H9 (cell line): ENCODE data around the gene TMEM213. TPM values are rescaled to one million over a fixed set of nuclear protein-coding genes. Genes with fewer than 3 reads are reported as not detected.
A peak's percentile ranks its signal among the peaks of the same experiment; 100 is the strongest.

Experiments
- DNase-seq: peaks from one replicate; pipeline ENCODE4 v3.0.0-alpha.2; 2017
- H2AFZ ChIP-seq: one replicate; pipeline ENCODE4 v1.6.1; 2013; ENCODE audit warnings: mild to moderate bottlenecking, low read length, control low read depth, moderate library complexity
- H2AK5ac ChIP-seq: 2 replicates; pipeline ENCODE4 v1.6.1; 2013; ENCODE audit warnings: low read length, control low read depth, mixed read lengths; ENCODE audit not compliant: insufficient read length
- H2BK120ac ChIP-seq: one replicate; pipeline ENCODE4 v1.6.1; 2013; ENCODE audit warnings: low read depth, mild to moderate bottlenecking, low read length, control low read depth, inconsistent platforms; ENCODE audit not compliant: poor library complexity, severe bottlenecking
- H2BK12ac ChIP-seq: 2 replicates; pipeline ENCODE4 v1.6.1; 2013; ENCODE audit warnings: low read length, control low read depth, mixed read lengths, low read depth; ENCODE audit not compliant: insufficient read length
- H2BK15ac ChIP-seq: 2 replicates; pipeline ENCODE4 v1.6.1; 2013; ENCODE audit warnings: low read depth, low read length, control low read depth
- H2BK20ac ChIP-seq: one replicate; pipeline ENCODE4 v1.6.1; 2013; ENCODE audit warnings: low read depth, mild to moderate bottlenecking, low read length, control low read depth, inconsistent platforms; ENCODE audit not compliant: poor library complexity, severe bottlenecking
- H2BK5ac ChIP-seq: 2 replicates; pipeline ENCODE4 v1.6.1; 2013; ENCODE audit warnings: low read length, control low read depth, mixed read lengths; ENCODE audit not compliant: insufficient read length
- H3K14ac ChIP-seq: 2 replicates; pipeline ENCODE4 v1.6.1; 2013; ENCODE audit warnings: low read length, control low read depth; ENCODE audit not compliant: insufficient read depth
- H3K18ac ChIP-seq: 2 replicates; pipeline ENCODE4 v1.6.1; 2013; ENCODE audit warnings: low read depth, mild to moderate bottlenecking, mixed read lengths, low read length, control low read depth; ENCODE audit not compliant: insufficient read length
- H3K23ac ChIP-seq: 2 replicates; pipeline ENCODE4 v1.6.1; 2013; ENCODE audit warnings: low read length, control low read depth, mixed read lengths, low read depth; ENCODE audit not compliant: insufficient read length
- H3K23me2 ChIP-seq: 2 replicates; pipeline ENCODE4 v1.6.1; 2013; ENCODE audit warnings: low read depth, mild to moderate bottlenecking, mixed read lengths, low read length, control low read depth; ENCODE audit not compliant: insufficient read length, poor library complexity, severe bottlenecking
- H3K27ac ChIP-seq: 2 replicates; pipeline ENCODE4 v1.5.1; 2013; ENCODE audit warnings: low read length, control low read depth, mixed read lengths, low read depth; ENCODE audit not compliant: insufficient read length
- H3K27me3 ChIP-seq: 2 replicates; pipeline ENCODE4 v1.6.1; 2013; ENCODE audit warnings: low read length, control low read depth, inconsistent platforms; ENCODE audit not compliant: insufficient read depth
- H3K4ac ChIP-seq: 2 replicates; pipeline ENCODE4 v1.6.1; 2013; ENCODE audit warnings: low read depth, mild to moderate bottlenecking, control low read depth, inconsistent platforms, low read length, moderate library complexity
- H3K4me1 ChIP-seq: 2 replicates; pipeline ENCODE4 v1.6.1; 2013; ENCODE audit warnings: low read length, control low read depth, inconsistent platforms; ENCODE audit not compliant: insufficient read depth
- H3K4me2 ChIP-seq: 2 replicates; pipeline ENCODE4 v1.6.1; 2013; ENCODE audit warnings: low read length, control low read depth, mixed read lengths; ENCODE audit not compliant: insufficient read length, insufficient read depth
- H3K56ac ChIP-seq: 2 replicates; pipeline ENCODE4 v1.6.1; 2013; ENCODE audit warnings: low read depth, mild to moderate bottlenecking, mixed read lengths, low read length, control low read depth; ENCODE audit not compliant: insufficient read length
- H3K79me1 ChIP-seq: 2 replicates; pipeline ENCODE4 v1.6.1; 2013; ENCODE audit warnings: low read depth, mild to moderate bottlenecking, moderate library complexity, low read length, control low read depth, inconsistent platforms; ENCODE audit not compliant: insufficient read depth, poor library complexity, severe bottlenecking
- H3K79me2 ChIP-seq: 2 replicates; pipeline ENCODE4 v1.6.1; 2013; ENCODE audit warnings: low read length, control low read depth, inconsistent platforms; ENCODE audit not compliant: insufficient read depth
- H3K9ac ChIP-seq: 2 replicates; pipeline ENCODE4 v1.6.1; 2013; ENCODE audit warnings: low read length, control low read depth, mixed read lengths; ENCODE audit not compliant: insufficient read length; ENCODE audit errors: extremely low read depth
- H3K9me3 ChIP-seq: one replicate; pipeline ENCODE4 v1.6.1; 2013; ENCODE audit warnings: low read depth, low read length, inconsistent platforms; ENCODE audit not compliant: control insufficient read depth
- H3T11ph ChIP-seq: one replicate; pipeline ENCODE4 v1.6.1; 2013; ENCODE audit warnings: mild to moderate bottlenecking, low read length, control low read depth, inconsistent platforms
- H4K20me1 ChIP-seq: one replicate; pipeline ENCODE4 v1.6.1; 2013; ENCODE audit not compliant: control insufficient read depth, insufficient read length, insufficient read depth
- H4K5ac ChIP-seq: 2 replicates; pipeline ENCODE4 v1.6.1; 2013; ENCODE audit warnings: low read depth, mild to moderate bottlenecking, mixed read lengths, low read length, control low read depth; ENCODE audit not compliant: insufficient read length
- H4K8ac ChIP-seq: replicated peaks from 2 replicates; pipeline ENCODE4 v1.6.1; 2013; ENCODE audit warnings: low read length, control low read depth, mixed read lengths, low read depth; ENCODE audit not compliant: insufficient read length
- H4K91ac ChIP-seq: 2 replicates; pipeline ENCODE4 v1.6.1; 2013; ENCODE audit warnings: low read depth, mild to moderate bottlenecking, moderate library complexity, mixed read lengths, low read length, control low read depth; ENCODE audit not compliant: insufficient read length
- H3K27ac Mint-ChIP-seq, 3 experiments: 2 replicates in 2 of 3; 3 replicates in 1 of 3; pipeline ENCODE4 v1.8.0; 2020 to 2021; ENCODE audit warnings: mixed read lengths in 3 of 3, mild to moderate bottlenecking in 1 of 3, moderate library complexity in 1 of 3
- H3K27me3 Mint-ChIP-seq: 2 replicates; pipeline ENCODE4 v1.8.0; 2021; ENCODE audit warnings: low read depth, mild to moderate bottlenecking, moderate library complexity, mixed read lengths
- H3K36me3 Mint-ChIP-seq, 3 experiments: 2 replicates in 2 of 3; 3 replicates in 1 of 3; pipeline ENCODE4 v1.8.0; 2020 to 2021; ENCODE audit warnings: low read depth in 3 of 3, mixed read lengths in 3 of 3; ENCODE audit not compliant: insufficient read depth in 1 of 3
- H3K4me1 Mint-ChIP-seq, 2 experiments: 2 replicates each; pipeline ENCODE4 v1.8.0; 2020; ENCODE audit warnings: mixed read lengths in 2 of 2
- H3K4me3 Mint-ChIP-seq, 2 experiments: 2 replicates in 1 of 2; 3 replicates in 1 of 2; pipeline ENCODE4 v1.8.0; 2020 to 2021; ENCODE audit warnings: mild to moderate bottlenecking in 2 of 2, mixed read lengths in 2 of 2, moderate library complexity in 1 of 2
- H3K9me3 Mint-ChIP-seq, 2 experiments: 2 replicates in 1 of 2; 3 replicates in 1 of 2; pipeline ENCODE4 v1.8.0; 2020; ENCODE audit warnings: mild to moderate bottlenecking in 2 of 2, mixed read lengths in 2 of 2, moderate library complexity in 1 of 2
- CTCF ChIP-seq: fragments of 200-600 bp; sonication (generic); conservative IDR thresholded peaks from 3 replicates; pipeline ENCODE4 v1.8.0; 2021; ENCODE audit warnings: antibody characterized with exemption, mild to moderate bottlenecking
- WGBS: extraction: QIAGEN DNeasy Blood & Tissue Kit; methylation state at CpG from one replicate; pipeline ENCODE4 v1.1.7; 2013; ENCODE audit warnings: missing lambda C conversion rate, low lambda C conversion rate, mixed read lengths; ENCODE audit not compliant: insufficient read length; ENCODE audit errors: extremely low coverage; 5-methylcytosine and 5-hydroxymethylcytosine counted together
- total RNA-seq: library from RNA; stranded (reverse); gene quantifications from 2 replicates; pipeline ENCODE4 v1.2.1, GENCODE V29; 2021

The TMEM213 gene
- total RNA-seq, 1 experiment from 2014 or later, result 0.22 TPM

GRCh38 chr7:138843632-138844580, 46.1 kb downstream of the TMEM213 start:
- no peaks in the 10 kb centered on the region for H3K27me3 Mint-ChIP-seq
- no peak overlapping the region for H4K8ac ChIP-seq
- H3K9ac ChIP-seq, result no peak overlapping the region
- H2BK12ac ChIP-seq, result no peak overlapping the region
- no peak overlapping the region for H3K27ac ChIP-seq
- no peaks in the 10 kb centered on the region for H3K4me1 ChIP-seq
- H3K23ac ChIP-seq, result no peak overlapping the region
- no peak overlapping the region for H2AK5ac ChIP-seq
- no peak overlapping the region for H2BK20ac ChIP-seq
- no peaks in the 10 kb centered on the region for H4K20me1 ChIP-seq
- no peaks in the 10 kb centered on the region for H3K9me3 Mint-ChIP-seq
- WGBS, result no CpG with 5 or more reads among the region's 20 CpGs
- no peak overlapping the region for H3T11ph ChIP-seq
- no peak overlapping the region for H3K4ac ChIP-seq
- DNase-seq, result peak; percentile 59
- H4K5ac ChIP-seq, result no peak overlapping the region
- H3K18ac ChIP-seq, result no peak overlapping the region
- peaks cover 13 to 17% of the 10 kb centered on the region in 2 experiments; a peak in 3 of 4 replicates for H3K4me1 Mint-ChIP-seq
- peak overlapping the region in 1 of 3 experiments; percentile 14; a peak in 1 of 7 replicates for H3K27ac Mint-ChIP-seq
- H3K79me2 ChIP-seq, result no peaks in the 10 kb centered on the region
- no peaks in the 10 kb centered on the region for H3K79me1 ChIP-seq
- no peak overlapping the region for H3K56ac ChIP-seq
- H2AFZ ChIP-seq, result no peak overlapping the region
- H2BK120ac ChIP-seq, result no peak overlapping the region
- no peak for TF ChIP-seq CTCF
- H2BK15ac ChIP-seq, result no peak overlapping the region
- H3K36me3 Mint-ChIP-seq, result peaks cover 11 to 21% (median 12%) of the 10 kb centered on the region in 3 experiments; a peak in 6 of 7 replicates
- H3K4me3 Mint-ChIP-seq, result no peak overlapping the region
- no peaks in the 10 kb centered on the region for H3K23me2 ChIP-seq
- no peak overlapping the region for H4K91ac ChIP-seq
- no peak overlapping the region for H3K14ac ChIP-seq
- no peaks in the 10 kb centered on the region for H3K27me3 ChIP-seq
- no peak overlapping the region for H3K4me2 ChIP-seq
- no peak overlapping the region for H2BK5ac ChIP-seq
- H3K9me3 ChIP-seq, result no peaks in the 10 kb centered on the region
